Uterus (tissue), 4 donors: Measurements from ENCODE around the gene UFC1. TPM values are rescaled to one million over a fixed set of nuclear protein-coding genes. Genes with fewer than 3 reads are reported as not detected.

Experiments
- DNase-seq, 2 donors: peaks; one replicate each; pipeline ENCODE4 v3.0.0-alpha.2; 2019 to 2020
- H3K27ac ChIP-seq, 2 donors: fragments of 200-600 bp; sonication (generic); 1 replicate in 1 of 2; 2 replicates in 1 of 2; pipeline ENCODE4 v1.5.1; 2016 to 2018
- H3K27me3 ChIP-seq, 2 donors: fragments of 200-600 bp; sonication (generic); one replicate each; pipeline ENCODE4 v1.5.1; 2018 to 2019; ENCODE audit warnings: control low read depth in 1 of 2
- H3K36me3 ChIP-seq, 2 donors: fragments of 200-600 bp; sonication (generic); one replicate each; pipeline ENCODE4 v1.5.1; 2019; ENCODE audit warnings: control low read depth in 1 of 2
- H3K4me1 ChIP-seq, 2 donors: fragments of 200-600 bp; sonication (generic); one replicate each; pipeline ENCODE4 v1.5.1; 2018 to 2019; ENCODE audit warnings: control low read depth in 1 of 2
- H3K4me3 ChIP-seq, 2 donors: fragments of 200-600 bp; sonication (generic); 1 replicate in 1 of 2; 2 replicates in 1 of 2; pipeline ENCODE4 v1.5.1; 2018 to 2019; ENCODE audit warnings: mild to moderate bottlenecking in 1 of 2
- H3K9me3 ChIP-seq, 2 donors: fragments of 200-600 bp; sonication (generic); one replicate each; pipeline ENCODE4 v1.5.1; 2019; ENCODE audit warnings: control low read depth in 1 of 2
- CTCF ChIP-seq, 4 experiments: fragments of 200-600 bp in 2 of 4; fragments of 450-650 bp in 2 of 4; sonication (generic) in 2 of 4; IDR thresholded peaks; one replicate each; pipeline ENCODE4 v1.5.1; 2016 to 2019; ENCODE audit warnings: antibody characterized with exemption in 4 of 4, mild to moderate bottlenecking in 2 of 4, moderate library complexity in 1 of 4
- POLR2A ChIP-seq, 2 donors: fragments of 450-650 bp; IDR thresholded peaks; one replicate each; pipeline ENCODE4 v1.6.1; 2016; ENCODE audit warnings: antibody characterized with exemption in 2 of 2, mild to moderate bottlenecking in 1 of 2, moderate library complexity in 1 of 2
- intact Hi-C: fragments of 100-400 bp; cut with DNase I; formaldehyde crosslinking; loops from one replicate; pipeline ENCODE4 v1.15.1; 2023; ENCODE audit warnings: low total_unique reads
- small RNA-seq: library from RNA; depleted of rRNA; stranded (forward); fragments of <200 nt; gene quantifications from one replicate; pipeline ENCODE3, GENCODE V24; 2016
- total RNA-seq, 4 donors: library from RNA; depleted of rRNA in 3 of 4; stranded (reverse); fragments of >200 nt in 3 of 4; gene quantifications; one replicate each; pipeline versions ENCODE4 v1.1.0 to v1.2.4, GENCODE V29; 2014 to 2023
- donor health status: DM: yes; HTN: yes; CAD: no.

UFC1 gene
- total RNA-seq, 4 donors from 2014 or later, result 2.0 to 111 (median 62.9) TPM

- H3K9me3 ChIP-seq, result no peaks in the 10 kb centered on the region
- no peak for TF ChIP-seq POLR2A (IDR thresholded peaks at IDR 0.05)
- TF ChIP-seq CTCF (IDR thresholded peaks at IDR 0.05), result no peak
- intact Hi-C loops, result no loop called here
Measured at GRCh38 chr1:161206411-161207140, 52.8 kb downstream of the UFC1 start.

DNA sequence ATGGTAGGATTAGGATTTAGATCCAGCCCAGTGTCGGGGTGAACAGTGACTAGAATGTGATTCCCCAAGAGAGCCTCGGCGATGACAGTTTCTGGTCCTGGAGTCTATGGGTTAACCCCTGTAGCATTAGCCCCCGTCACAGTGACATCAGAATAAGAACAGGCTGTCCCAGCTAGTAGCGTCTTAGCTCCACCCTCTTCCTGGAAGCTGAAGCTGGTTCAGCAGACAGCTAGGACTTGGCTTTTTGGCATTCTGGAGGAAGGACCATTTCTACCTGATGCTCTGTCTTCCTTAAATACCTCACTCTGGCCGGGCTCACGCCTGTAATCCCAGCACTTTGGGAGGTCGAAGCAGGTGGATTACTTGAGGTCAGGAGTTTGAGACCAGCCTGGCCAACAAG is 53.4 kb downstream of the UFC1 start:
- TF ChIP-seq POLR2A (IDR thresholded peaks at IDR 0.05) (peak in 1 of 2 donors; percentile 34), CTCF (IDR thresholded peaks at IDR 0.05) (no peak)
- Histone ChIP-seq H3K27me3 (no peaks in the 10 kb centered on the region), H3K4me1 (peaks cover 9 to 12% of the 10 kb centered on the region in 2 donors), H3K27ac (peak overlapping the region; percentile 77 to 99), H3K36me3 (no peaks in the 10 kb centered on the region), H3K9me3 (no peaks in the 10 kb centered on the region), H3K4me3 (no peak overlapping the region)
- intact Hi-C loops, result no loop called here
- peak; percentile 60 to 77 for DNase-seq

More at GRCh38 chr1:161206411-161207140, 52.8 kb downstream of the UFC1 start:
- peaks cover 9 to 12% of the 10 kb centered on the region in 2 donors for H3K4me1 ChIP-seq
- no peak overlapping the region for H3K4me3 ChIP-seq
- peak in 1 of 2 donors; percentile 44 for DNase-seq
- H3K27ac ChIP-seq, result peak overlapping the region; percentile 77 to 99
- no peaks in the 10 kb centered on the region for H3K36me3 ChIP-seq
- H3K27me3 ChIP-seq, result no peaks in the 10 kb centered on the region

Small RNA genes lying within 50 kb of the gene (small RNA-seq; reads per million reads assigned to genes)
- gene RF01225, result not detected

Other genes with a start within 250 kb of the UFC1 start
- gene ITLN2, start 199.2 kb upstream of the UFC1 start, total RNA-seq, result not detected
- 10 to 100 TPM; 22.6 to 45.3 (median 26.6) TPM for gene F11R, start 132.8 kb upstream of the UFC1 start, total RNA-seq
- 10 to 100 TPM in 1 of 4 donors, 1 to 10 TPM in 1, not detected in 2; 5.6 to 20.3 TPM for gene TSTD1, start 115.0 kb upstream of the UFC1 start, total RNA-seq
- gene USF1, start 108.0 kb upstream of the UFC1 start, total RNA-seq, result 10 to 100 TPM; 20.7 to 71.8 (median 44.2) TPM
- 1 to 10 TPM in 3 of 4 donors, under 1 TPM in 1; 0.88 to 3.4 (median 2.6) TPM for gene ARHGAP30, start 84.1 kb upstream of the UFC1 start, total RNA-seq
- gene NECTIN4, start 64.4 kb upstream of the UFC1 start, total RNA-seq, result 1 to 10 TPM in 1 of 4 donors, not detected in 3; 2.1 TPM
- 10 to 100 TPM in 1 of 4 donors, 1 to 10 TPM in 2, under 1 TPM in 1; 0.51 to 12.1 (median 3.4) TPM for gene KLHDC9, start 55.6 kb upstream of the UFC1 start, total RNA-seq
- gene PFDN2, start 35.9 kb upstream of the UFC1 start, total RNA-seq, result 10 to 100 TPM in 3 of 4 donors, 1 to 10 TPM in 1; 3.3 to 38.9 (median 29.8) TPM
- 10 to 100 TPM in 3 of 4 donors, 1 to 10 TPM in 1; 1.0 to 36.9 (median 22.0) TPM for gene NIT1, start 35.9 kb upstream of the UFC1 start, total RNA-seq
- 10 to 100 TPM in 3 of 4 donors, 1 to 10 TPM in 1; 4.4 to 42.2 (median 36.1) TPM for gene DEDD, start 21.3 kb upstream of the UFC1 start, total RNA-seq
- gene USP21, start 5.5 kb downstream of the UFC1 start, total RNA-seq, result 10 to 100 TPM in 3 of 4 donors, 1 to 10 TPM in 1; 4.1 to 38.1 (median 29.9) TPM
- 10 to 100 TPM; 11.3 to 40.5 (median 21.6) TPM for gene PPOX, start 12.4 kb downstream of the UFC1 start, total RNA-seq
- 10 to 100 TPM in 3 of 4 donors, 1 to 10 TPM in 1; 1.0 to 23.9 (median 19.9) TPM for gene B4GALT3, start 23.5 kb downstream of the UFC1 start, total RNA-seq
- 10 to 100 TPM in 3 of 4 donors, 1 to 10 TPM in 1; 1.3 to 41.5 (median 10.9) TPM for gene ADAMTS4, start 45.1 kb downstream of the UFC1 start, total RNA-seq
- gene NDUFS2, start 48.4 kb downstream of the UFC1 start, total RNA-seq, result 100 to 1,000 TPM in 1 of 4 donors, 10 to 100 TPM in 3; 43.8 to 107 (median 93.9) TPM
- gene FCER1G, start 61.3 kb downstream of the UFC1 start, total RNA-seq, result 10 to 100 TPM in 3 of 4 donors, 1 to 10 TPM in 1; 1.3 to 39.4 (median 12.6) TPM
- gene APOA2, start 69.7 kb downstream of the UFC1 start, total RNA-seq, result not detected
- 10 to 100 TPM in 1 of 4 donors, 1 to 10 TPM in 3; 2.6 to 13.2 (median 7.3) TPM for gene TOMM40L, start 72.1 kb downstream of the UFC1 start, total RNA-seq
- gene NR1I3, start 84.2 kb downstream of the UFC1 start, total RNA-seq, result not detected
- 1 to 10 TPM in 2 of 4 donors, under 1 TPM in 1, not detected in 1; 0.77 to 3.1 (median 1.9) TPM for gene PCP4L1, start 104.8 kb downstream of the UFC1 start, total RNA-seq
- gene MPZ, start 156.0 kb downstream of the UFC1 start, total RNA-seq, result 10 to 100 TPM in 1 of 4 donors, 1 to 10 TPM in 1, not detected in 2; 2.2 to 10.7 TPM
- gene SDHC, start 160.4 kb downstream of the UFC1 start, total RNA-seq, result 100 to 1,000 TPM in 1 of 4 donors, 10 to 100 TPM in 3; 28.5 to 127 (median 55.8) TPM
- not detected for gene CFAP126, start 213.9 kb downstream of the UFC1 start, total RNA-seq